CD4-positive, alpha-beta T cell treated with Interleukin-17A for 4 hours (primary cell): ENCODE data around the gene FARP1.
"Not testable (repeated sequence)": the region's sequence is repeated elsewhere in the genome, so short reads cannot be mapped to it uniquely, and the experiment has no call there.

Experiments
- DNase-seq: peaks from one replicate; pipeline ENCODE4 v3.0.0-alpha.2; 2020; ENCODE audit warnings: mixed read lengths

FARP1 gene

DNA sequence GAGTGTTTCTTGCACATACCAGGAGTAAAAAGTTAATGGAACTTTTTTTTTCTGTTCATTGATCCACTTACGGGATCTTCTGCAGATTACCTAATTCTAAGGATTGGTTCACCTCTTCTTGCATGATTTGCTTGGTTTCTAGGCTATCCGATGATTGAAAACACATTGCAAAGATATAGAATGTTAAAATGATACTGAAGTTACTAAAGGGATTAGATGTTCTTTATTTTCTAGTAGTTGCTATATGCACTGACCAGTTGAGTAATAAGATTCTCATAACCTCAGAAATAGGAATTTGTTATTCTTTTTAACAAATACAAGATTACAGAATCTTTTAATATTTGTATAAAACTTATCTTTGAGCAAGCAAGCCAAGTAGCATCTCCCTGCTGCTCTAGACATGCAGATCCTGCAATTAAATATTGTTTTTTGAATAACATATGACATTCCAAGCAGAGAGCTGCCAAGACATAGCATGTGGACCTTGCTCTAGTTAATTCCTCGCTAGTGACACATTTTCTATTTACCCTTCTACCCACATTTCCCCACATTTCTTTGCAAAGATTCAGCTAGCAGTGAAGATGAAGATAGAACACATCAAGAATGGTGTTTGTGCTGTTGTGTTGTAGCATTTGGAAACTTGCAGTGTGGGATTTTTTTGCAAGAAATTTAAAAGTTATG is 85.9 kb downstream of the FARP1 start:
- DNase-seq, result no peak

GRCh38 chr13:98230762-98231161 is 87.9 kb downstream of the FARP1 start:
- DNase-seq, result not testable (repeated sequence)

DNA sequence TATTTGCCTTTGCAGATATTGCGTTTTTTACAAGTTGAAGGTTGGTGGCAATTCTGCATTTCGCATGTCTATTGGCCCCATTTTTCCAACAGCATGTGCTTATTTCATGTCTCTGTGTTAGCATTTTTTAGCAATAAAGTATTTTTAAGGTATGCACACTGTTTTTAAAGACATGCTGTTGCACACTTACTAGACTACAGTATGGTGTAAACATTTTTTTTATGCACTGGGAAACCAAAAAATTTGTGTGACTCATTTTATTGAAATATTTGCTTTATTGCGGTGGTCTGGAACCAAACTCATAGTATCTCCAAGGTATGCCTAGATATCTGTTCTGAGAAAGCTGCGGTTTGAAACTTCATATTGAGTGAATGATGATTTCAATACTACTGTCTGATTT is 89.6 kb downstream of the FARP1 start:
- DNase-seq, result no peak

DNA sequence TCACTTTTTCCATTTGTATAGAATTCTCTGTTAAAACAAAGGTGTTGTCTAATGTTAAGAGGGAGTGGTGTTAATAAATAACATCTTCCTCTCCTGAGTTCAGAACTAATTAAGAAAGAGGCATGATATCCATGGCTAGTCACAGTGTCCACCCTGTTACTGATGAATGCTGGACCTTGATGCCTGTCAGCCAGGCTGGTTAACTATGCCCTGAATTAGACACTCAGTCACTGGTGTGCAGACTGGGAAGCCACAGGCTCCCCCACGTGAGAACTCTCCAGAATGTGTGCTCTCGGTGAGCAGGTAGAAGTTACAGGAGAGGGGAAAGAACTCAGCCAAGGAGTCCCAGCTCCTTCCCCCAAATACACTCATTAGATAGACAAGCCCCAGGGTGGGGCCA is 90.2 kb downstream of the FARP1 start:
- no peak for DNase-seq

- DNase-seq, result no peak
Observed at GRCh38 chr13:98234348-98234747, 91.5 kb downstream of the FARP1 start.

DNA sequence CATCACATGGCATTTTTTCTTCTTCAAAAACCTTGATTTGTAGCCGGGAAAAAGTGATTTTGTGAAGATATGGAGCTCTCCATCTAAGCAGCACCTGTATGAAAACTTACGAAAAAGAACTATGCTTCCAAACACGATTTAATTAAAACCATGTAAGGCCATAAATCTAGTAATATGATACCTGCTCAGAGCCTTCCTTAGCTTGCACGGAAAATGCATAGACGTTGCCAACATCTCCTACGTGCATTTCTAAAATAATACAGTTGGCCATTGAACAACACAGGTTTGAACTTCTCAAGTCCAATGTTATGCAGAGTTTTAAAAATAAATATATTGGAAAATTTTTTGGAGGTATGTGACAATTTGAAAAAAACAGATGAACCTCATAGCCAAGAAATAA is 93.3 kb downstream of the FARP1 start:
- DNase-seq, result no peak

DNA sequence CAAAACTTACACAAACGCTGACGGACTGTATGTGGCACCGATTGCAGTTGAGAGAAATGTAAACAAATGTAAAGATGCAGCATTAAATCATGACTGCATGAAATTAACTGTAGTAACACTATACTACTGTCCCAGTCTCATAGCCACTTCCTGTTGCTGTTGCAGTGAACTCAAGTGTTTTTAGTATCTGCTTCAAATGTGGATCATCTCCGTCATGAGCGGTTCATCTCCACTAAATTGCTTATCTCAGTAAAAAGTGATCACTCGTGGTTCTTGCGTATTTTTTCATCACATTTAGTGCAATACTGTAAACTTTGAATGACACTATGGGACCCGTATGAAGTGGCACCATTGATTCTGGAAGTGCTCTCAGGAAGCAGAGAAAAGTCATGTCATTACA is 94.4 kb downstream of the FARP1 start:
- no peak for DNase-seq

DNA sequence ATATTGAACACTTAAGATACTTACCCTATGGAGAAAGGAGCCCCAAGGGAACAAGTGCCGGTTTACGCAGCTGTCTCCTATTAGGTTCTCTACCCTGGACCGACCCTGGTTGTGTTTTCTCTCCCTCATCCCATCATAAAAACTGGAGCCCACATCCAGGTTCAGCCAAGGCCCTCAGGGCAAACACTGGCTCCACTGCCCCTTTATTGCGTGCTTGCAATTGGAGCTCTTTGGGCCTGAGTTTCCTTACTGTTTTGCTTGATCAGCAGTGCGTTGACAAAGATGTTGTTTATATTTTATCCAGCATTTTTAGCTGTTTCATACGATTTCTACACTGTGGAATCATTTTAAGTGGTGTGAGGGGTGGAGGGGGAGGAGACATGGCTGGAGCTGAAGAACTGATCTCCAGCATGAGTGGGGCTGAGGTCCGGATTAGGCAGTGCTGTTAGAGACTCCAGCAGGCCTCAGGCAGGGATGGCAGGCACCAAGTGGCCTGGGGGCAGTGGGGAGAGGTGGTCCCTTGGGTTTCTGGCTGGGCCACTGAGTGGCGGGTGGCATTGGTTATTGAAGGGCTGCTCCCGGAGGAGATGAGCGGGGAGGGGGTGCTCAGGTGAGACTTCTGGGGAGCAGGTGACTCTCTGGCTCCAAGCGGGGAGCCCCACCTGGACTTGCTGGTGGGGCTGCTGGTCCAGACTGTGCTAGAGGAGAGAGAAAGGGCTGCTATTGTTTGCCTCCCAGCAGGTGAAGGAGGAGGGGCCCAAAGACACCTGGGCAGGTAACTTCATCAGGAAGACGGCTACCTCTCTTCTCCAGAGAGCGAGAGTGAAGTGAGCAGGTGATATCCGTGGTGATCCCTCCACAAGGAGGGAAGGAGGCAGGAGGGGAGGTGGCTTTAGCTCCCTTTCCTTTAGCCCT is 96.5 kb downstream of the FARP1 start:
- no peak for DNase-seq

DNA sequence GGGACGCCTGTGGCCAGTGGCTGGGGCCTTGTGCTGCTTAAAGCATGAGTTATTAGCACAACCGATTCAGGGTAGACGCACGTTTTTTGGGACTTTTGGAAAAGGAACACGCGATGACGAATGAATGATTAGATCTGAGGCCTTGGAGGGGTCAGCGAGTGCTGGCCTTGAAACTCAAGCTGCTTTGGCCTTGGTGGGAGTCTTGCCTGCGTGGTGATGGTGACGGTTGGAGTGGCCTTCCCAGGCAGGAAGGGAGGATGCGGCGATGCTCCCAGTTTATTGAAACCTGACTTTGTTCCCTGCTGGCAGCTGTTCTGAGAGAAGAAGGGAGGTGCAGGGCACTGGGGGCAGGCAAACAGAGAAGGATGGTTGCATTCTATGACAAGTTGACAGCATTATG is 97.2 kb downstream of the FARP1 start:
- DNase-seq, result no peak

- DNase-seq, result no peak
Observed at GRCh38 chr13:98240974-98241373, 98.1 kb downstream of the FARP1 start.

DNA sequence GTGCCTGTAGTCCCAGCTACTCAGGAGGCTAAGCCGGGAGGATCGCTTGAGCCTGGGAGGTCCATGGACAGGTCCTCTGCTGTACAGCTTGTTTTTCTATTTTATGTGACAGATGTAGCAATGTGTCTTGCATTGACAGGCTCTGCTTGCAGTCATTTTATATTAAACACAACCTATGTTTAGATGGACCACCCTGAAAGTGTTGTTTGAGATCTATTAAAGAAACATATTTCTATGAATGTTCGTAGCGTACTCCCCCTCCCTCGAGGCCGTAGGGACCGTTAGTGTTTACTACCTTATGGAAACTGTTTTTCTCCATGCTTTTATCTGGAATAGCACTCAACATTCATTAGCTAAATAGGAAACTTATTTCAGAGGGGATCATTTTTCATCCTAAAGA is 99.1 kb downstream of the FARP1 start:
- DNase-seq, result no peak

GRCh38 chr13:98242403-98242802 is 99.5 kb downstream of the FARP1 start:
- DNase-seq, result no peak

- no peak for DNase-seq
Observed at GRCh38 chr13:98243929-98244272, 101.0 kb downstream of the FARP1 start.

DNA sequence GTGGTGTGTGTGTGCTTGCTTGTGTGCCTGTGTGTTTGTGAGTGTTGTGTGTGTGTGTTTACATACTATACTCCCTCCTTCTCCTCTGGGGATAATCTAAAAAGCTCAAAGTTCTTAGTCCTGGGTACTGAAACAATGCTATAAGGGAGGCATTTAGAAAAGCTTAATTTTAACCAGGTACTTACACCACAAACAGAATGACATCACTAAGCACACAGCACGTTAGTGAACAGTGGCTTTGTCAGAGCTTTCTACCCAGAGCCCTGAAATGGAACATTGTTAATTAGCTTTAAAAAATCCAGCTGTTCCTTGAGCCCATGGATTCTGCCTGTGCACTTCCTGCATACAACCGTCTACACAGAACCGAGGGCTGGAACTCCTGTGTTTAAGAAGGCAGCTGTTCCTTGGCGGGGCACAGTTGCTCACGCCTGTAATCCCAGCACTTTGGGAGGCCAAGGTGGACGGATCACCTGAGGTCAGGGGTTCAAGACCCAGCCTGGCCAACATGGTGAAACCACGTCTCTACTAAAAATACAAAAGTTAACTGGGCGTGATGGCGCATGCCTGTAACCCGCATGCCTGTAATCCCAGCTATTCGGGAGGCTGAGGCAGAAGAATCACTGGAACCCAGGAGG is 103.8 kb downstream of the FARP1 start:
- no peak for DNase-seq

GRCh38 chr13:98251708-98252107 is 108.8 kb downstream of the FARP1 start:
- DNase-seq, result no peak

DNA sequence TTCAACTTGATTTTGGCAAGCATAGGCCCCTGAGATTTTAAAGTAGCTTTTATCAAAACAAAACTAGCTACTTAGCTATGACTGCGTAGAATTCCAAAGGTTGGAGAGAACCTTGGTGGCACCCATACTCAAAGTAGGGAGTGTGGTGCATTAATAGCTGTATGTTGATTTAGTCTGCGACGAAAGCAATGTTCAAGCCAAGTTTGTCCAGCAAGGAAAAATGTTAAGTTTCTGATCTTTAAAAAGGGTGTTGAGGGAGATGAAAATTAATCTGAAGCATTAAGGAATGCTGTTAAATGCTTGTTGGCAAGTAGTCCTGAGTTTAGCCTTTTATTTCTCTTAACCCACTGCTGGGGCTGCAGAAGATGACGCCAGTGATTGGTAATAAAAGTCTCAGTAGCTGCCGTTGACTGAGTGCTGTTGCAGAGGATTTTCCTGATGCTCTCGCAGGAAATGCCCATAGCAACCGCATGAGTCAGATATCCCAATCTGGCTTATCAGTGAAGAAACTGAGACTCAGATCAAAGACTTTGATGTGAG is 110.1 kb downstream of the FARP1 start:
- DNase-seq, result no peak

DNA sequence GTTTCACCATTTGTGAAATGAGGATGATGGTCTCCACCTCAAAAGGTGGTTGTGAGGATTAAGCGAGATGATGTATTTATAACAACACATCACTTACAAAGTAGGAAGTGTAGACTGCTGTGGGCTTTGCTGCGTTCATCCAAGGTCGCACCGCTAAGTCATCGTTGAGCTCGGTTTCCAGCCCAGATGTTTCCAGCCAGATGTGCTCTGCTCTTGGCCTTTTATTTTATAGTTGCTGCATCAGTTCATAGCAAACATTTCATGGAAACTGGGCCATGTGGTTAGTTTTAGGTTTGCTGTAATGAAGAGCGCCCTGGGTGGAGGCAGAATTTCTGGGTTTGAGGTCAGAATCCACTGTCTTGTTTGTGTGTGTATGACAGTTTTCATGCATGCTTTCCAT is 110.6 kb downstream of the FARP1 start:
- DNase-seq, result no peak

DNA sequence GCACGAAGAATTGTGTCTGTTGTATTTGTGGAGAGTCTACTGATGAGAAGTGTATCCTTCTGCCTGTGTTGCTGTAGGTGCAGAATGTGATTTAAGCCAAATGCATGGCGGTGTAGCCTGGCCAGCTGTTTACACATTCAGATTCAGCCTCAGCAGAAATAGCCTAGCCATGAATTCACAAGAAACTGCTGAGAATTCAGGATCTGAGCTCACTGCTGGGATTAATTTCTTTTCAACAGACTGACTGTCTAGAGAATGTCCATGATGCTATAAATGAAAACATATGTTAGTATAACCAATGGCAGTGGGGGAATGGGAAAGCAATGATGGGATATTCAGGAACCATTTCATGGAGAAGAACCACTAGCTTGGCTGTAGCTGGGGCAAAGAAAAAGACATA is 111.6 kb downstream of the FARP1 start:
- DNase-seq, result no peak

DNA sequence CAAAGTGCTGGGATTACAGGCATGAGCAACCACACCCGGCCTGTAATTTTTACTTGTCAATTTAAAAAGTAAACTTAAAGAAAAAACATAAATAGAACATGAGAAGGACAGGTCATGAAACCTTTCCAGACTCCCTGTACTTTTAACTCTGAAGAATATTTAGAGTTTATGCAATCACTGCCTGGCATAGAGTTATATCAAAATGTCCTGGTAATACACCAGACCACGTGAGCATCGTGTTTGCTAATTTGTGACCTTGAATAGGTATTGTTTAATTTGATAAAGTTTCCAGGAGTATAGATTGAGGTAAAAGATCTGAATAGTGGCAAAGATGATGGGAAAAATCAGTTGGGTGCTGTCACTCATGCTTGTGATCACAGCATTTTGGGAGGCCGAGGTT is 115.3 kb downstream of the FARP1 start:
- no peak for DNase-seq

DNA sequence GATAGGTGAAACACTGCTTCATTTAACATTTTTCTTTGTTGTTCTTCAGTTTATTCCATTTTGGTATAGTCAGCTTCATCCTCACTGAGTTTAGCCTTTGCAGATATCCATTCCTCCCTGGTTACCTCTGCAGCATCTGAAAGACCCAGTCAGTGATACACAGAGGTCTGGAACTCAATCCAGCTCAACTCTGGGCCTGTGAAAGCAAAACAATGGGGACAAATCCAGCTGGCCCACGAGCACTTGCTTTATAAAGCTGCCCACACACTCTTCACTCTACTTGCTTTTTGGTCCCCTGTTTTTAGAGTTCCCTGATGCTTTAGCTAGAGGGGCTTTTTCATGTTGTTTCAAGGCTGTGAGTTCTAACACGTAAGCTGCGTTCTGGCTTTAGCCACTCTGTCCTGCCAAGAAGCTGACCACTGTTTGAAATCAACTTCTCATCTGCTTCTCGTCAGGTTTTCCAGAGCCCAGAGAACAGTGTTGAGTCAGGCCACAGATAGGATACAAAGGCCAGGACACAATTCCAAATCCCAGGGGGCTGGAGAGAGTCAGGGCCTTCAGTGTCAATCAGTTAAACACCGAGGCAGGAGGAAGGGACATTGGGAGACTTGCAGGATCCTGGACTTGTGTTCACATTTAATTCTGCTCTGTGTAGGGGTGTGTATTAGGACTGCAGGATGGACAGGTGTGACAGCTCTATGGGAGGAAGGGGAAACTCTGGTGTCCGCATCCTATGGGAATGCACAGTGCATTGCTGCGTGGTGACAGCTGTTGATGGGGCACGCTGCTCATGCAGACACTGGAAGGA is 117.7 kb downstream of the FARP1 start:
- no peak for DNase-seq

GRCh38 chr13:98261165-98261702 is 118.3 kb downstream of the FARP1 start:
- DNase-seq, result no peak

GRCh38 chr13:98262292-98262691 is 119.4 kb downstream of the FARP1 start:
- DNase-seq, result no peak

- DNase-seq, result no peak
Observed at GRCh38 chr13:98263841-98264240, 120.9 kb downstream of the FARP1 start.
